ENCODE measurements around the gene OR52B2.
"Not testable (repeated sequence)": the region's sequence is repeated elsewhere in the genome, so short reads cannot be mapped to it uniquely, and the experiment has no call there.

Gene OR52B2

DNA sequence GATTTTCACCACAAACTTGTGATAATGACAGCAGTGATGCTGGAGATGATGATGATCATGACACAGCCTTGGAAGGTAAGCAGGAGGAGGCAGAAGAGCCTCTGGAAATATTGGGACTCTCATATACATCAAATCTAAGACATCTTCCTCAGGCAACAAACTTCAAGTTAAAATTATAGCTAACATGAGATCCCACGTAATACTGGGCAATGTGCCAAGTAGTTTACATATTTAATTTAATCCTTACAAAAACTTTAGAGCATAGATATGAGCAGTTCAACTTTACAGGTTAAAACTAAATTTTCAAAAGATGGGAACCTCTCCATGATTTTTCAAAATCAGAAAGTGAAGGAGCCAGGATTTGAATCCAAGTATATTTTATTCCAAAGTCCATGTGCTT lies 19.0 kb downstream of the OR52B2 start:
- no peak for DNase-seq

DNA sequence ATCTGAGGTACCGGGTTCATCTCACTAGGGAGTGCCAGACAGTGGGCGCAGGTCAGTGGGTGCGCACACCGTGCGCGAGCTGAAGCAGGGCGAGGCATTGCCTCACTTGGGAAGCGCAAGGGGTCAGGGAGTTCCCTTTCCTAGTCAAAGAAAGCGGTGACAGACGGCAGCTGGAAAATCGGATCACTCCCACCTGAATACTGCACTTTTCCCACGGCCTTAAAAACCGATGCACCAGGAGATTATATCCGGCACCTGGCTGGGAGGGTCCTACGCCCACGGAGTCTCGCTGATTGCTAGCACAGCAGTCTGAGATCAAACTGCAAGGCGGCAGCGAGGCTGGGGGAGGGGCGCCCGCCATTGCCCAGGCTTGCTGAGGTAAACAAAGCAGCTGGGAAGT lies 26.4 kb downstream of the OR52B2 start:
- DNase-seq: not testable (repeated sequence)

DNA sequence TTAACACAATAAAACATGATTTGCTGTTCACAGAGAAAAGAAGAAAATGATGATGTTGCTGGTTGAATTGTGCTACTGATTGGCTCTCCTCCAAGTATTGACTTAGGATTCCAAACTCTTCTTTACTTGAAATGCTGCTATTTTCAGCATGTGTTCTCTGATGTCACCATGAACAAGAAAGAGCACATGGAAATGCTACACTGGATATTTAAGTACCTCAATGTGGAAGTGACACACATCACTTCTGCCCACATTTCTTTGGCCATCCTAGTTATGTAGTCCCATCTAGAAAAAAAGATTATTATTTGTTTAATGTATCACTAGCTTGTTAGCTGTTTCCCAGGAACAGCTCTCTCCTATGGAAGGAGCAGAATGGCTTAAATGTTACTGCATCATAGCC lies 27.2 kb downstream of the OR52B2 start:
- DNase-seq: no peak

DNA sequence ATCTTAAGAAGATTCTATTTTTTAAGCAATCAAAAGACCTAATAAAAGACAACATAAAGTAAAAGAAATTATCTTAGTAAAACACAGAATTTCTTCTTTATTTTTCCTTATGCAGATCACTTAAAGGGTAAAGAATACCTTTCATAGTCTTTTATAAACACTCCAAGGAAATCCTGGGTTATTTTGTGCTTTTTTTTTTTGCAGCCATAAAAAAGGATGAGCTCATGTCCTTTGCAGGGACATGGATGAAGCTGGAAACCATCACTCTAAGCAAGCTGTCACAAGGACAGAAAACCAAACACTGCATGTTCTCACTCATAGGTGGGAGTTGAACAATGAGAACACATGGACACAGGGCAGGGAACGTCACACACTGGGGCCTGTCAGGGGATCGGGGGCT lies 34.2 kb downstream of the OR52B2 start:
- not testable (repeated sequence) for DNase-seq

DNA sequence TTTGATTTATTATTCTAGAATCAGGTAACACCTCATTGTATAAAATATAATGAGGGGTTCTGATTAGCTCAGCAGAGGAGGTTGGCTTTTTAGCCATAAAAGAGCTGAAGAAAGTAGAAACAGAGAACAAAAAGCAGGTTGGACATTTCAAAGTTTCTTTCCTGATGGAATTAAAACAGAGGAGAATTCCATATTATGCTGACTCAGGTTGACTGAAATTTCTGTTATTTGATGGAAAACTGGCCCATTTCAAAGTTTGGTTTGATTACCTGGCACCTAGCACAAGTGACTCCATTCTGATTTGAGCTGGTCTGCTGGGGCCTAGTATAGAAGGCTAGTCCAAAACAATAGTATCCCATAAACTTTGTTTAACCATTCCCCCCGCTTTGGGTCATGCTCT lies 37.7 kb downstream of the OR52B2 start:
- DNase-seq: no peak

DNA sequence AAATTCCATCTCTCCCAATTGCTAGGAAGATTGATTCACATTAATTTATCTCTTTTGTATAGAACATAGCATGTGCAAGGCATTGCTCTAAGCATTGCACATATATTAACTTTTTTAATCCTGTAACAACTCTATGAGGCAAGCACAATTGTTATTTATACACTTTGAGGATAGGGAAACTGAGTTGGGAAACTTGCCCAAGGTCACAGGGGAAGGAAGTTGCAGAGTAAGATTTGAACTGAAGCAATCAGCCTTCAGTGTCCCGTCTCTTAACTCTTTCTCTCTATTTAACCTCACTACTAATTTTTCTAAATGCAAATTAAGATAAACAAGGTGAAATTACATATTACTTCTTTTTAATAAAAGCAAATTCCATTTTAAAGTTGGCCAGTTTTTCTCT lies 40.5 kb downstream of the OR52B2 start:
- no peak for DNase-seq

DNA sequence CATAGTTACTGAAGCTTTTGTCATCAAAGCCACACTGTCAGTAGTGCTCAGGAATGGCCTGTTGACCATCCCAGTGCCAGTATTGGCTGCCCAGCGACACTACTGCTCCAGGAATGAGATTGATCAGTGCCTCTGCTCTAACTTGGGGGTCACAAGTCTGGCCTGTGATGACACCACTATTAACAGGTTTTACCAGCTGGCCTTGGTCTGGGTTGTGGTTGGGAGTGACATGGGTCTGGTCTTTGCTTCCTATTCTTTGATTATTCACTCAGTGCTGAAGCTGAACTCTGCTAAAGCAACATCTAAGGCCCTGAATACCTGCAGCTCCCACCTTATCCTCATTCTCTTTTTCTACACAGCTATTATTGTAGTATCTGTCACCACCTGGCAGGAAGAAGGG lies 41.1 kb downstream of the OR52B2 start:
- DNase-seq: no peak

DNA sequence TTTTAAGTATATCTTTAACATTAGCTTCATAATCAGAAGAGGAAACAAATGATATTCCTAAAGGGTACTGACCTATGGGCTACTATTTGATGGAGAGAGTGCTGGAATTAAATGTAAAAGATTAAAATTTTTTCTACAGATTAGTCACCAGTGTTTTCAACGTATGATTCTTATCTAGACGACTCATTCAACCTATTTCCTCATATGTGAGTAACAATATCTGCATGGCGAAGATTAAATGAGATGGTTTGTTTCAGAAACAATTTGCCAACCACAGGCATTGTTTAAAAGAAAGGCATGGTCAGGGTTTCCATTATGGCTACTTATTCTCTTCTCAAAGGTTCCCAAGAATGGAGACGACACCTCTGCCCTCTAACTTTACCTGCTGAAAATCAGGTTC lies 42.2 kb downstream of the OR52B2 start:
- no peak for DNase-seq

DNA sequence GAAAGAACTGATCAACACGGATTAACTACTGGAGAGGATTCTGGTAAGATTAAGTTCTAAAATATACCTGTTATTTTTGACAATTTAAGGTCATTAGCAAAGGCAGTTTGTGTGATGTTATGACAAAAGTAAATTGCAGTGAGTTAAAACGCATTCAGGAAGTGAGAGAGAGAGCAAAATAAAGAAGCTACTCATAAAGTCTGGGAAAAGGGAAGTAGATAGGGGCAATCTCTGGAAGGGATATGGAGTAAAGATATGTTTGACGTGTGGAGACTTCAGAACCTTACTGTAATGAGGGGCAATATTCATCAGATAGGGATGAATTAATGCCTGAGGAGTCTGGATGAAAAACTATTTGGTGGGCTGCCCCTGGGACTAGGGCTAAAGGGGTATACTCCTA lies 45.9 kb downstream of the OR52B2 start:
- no peak for DNase-seq
